ENCODE results near the gene SLC25A30. TPM values are rescaled to one million over a fixed set of nuclear protein-coding genes. Genes with fewer than 3 reads are reported as not detected.
"Not testable (repeated sequence)": the region's sequence is repeated elsewhere in the genome, so short reads cannot be mapped to it uniquely, and the experiment has no call there.

SLC25A30 gene
- total and polyA plus RNA-seq, 2 donors: 9.0 to 11.9 TPM

- H3K36me3 ChIP-seq (ENCODE audit: insufficient read depth): no peaks in the 10 kb centered on the region
- no peak overlapping the region for H3K4me3 ChIP-seq (ENCODE audit: low read depth, low read length)
- no peaks in the 10 kb centered on the region for H3K4me1 ChIP-seq (ENCODE audit: insufficient read depth)
- whole genome bisulfite sequencing: 74% methylated on average over 3 of the region's 3 CpGs
- H3K27ac ChIP-seq (ENCODE audit: low read depth): no peak overlapping the region
- no peak for DNase-seq (ENCODE audit: extremely low spot score)
Measured at GRCh38 chr13:45439781-45440462, 21.7 kb upstream of the SLC25A30 start.

- no peak for DNase-seq (ENCODE audit: extremely low spot score)
- Histone ChIP-seq H3K4me1 (ENCODE audit: insufficient read depth) (no peaks in the 10 kb centered on the region), H3K36me3 (ENCODE audit: insufficient read depth) (no peaks in the 10 kb centered on the region), H3K27ac (ENCODE audit: low read depth) (no peak overlapping the region), H3K4me3 (ENCODE audit: low read depth, low read length) (no peak overlapping the region)
- 91% methylated on average over 4 of the region's 4 CpGs for WGBS
Measured at GRCh38 chr13:45439008-45439407, 20.8 kb upstream of the SLC25A30 start.

GRCh38 chr13:45437947-45438346, 19.8 kb upstream of the SLC25A30 start:
- H3K4me3 ChIP-seq (ENCODE audit: low read depth, low read length): no peak overlapping the region
- 80% methylated on average over 4 of the region's 4 CpGs for WGBS
- DNase-seq (ENCODE audit: extremely low spot score): no peak

GRCh38 chr13:45436953-45437352, 18.8 kb upstream of the SLC25A30 start:
- Histone ChIP-seq H3K27ac (ENCODE audit: low read depth) (no peak overlapping the region), H3K36me3 (ENCODE audit: insufficient read depth) (no peaks in the 10 kb centered on the region), H3K4me3 (ENCODE audit: low read depth, low read length) (no peak overlapping the region), H3K4me1 (ENCODE audit: insufficient read depth) (no peaks in the 10 kb centered on the region)
- 92% methylated on average over 4 of the region's 4 CpGs for WGBS
- no peak for DNase-seq (ENCODE audit: extremely low spot score)

More at GRCh38 chr13:45437947-45438346, 19.8 kb upstream of the SLC25A30 start:
- no peaks in the 10 kb centered on the region for H3K4me1 ChIP-seq (ENCODE audit: insufficient read depth)
- H3K36me3 ChIP-seq (ENCODE audit: insufficient read depth): no peaks in the 10 kb centered on the region
- no peak overlapping the region for H3K27ac ChIP-seq (ENCODE audit: low read depth)

- Histone ChIP-seq H3K27ac (ENCODE audit: low read depth) (no peak overlapping the region), H3K4me3 (ENCODE audit: low read depth, low read length) (no peak overlapping the region), H3K36me3 (ENCODE audit: insufficient read depth) (no peaks in the 10 kb centered on the region), H3K4me1 (ENCODE audit: insufficient read depth) (no peaks in the 10 kb centered on the region)
- 89% methylated on average over 9 of the region's 9 CpGs for WGBS
- no peak for DNase-seq (ENCODE audit: extremely low spot score)
Measured at GRCh38 chr13:45436332-45436731, 18.2 kb upstream of the SLC25A30 start.

DNA sequence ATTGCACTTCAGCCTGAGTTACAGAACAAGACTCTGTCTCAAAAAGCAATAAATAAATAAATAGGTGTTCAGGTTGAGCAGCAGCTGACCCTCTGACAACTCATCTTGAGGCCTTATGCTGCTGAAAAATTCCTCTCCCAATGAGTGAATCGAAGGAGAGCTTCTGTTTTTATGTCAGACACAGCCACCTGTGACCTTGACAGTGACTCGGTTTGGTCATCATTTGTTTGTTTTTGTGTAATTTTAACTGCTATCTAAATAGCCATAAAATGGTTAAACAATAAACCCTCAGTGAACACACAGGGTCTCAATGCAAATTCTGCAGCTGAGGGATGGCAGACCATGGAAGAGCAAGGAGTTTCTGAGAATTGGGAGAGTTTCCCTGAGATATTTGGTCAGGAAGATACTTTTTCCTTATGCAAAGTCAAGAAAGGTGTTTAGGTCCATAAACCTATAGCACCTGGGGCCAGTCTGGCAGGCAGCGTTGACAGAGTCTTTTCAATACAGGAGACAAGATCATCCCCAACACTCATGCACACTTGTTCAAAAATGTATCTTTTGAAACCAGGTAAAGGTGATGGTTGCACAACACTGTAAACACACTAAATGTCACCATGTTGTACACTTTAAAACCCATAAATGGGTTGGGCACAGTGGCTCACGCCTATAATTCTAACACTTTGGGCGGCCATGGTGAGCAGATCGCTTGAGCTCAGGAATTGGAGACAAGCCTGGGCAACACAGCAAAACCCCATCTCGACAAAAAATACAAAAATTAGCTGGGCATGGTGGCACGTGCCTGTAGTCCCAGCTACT, 16.6 kb upstream of the SLC25A30 start:
- H3K27ac ChIP-seq (ENCODE audit: low read depth): no peak overlapping the region
- WGBS: 80% methylated on average over 8 of the region's 8 CpGs
- no peak for DNase-seq (ENCODE audit: extremely low spot score)
- no peaks in the 10 kb centered on the region for H3K36me3 ChIP-seq (ENCODE audit: insufficient read depth)
- no peaks in the 10 kb centered on the region for H3K4me1 ChIP-seq (ENCODE audit: insufficient read depth)
- no peak overlapping the region for H3K4me3 ChIP-seq (ENCODE audit: low read depth, low read length)

GRCh38 chr13:45433381-45433790, 15.2 kb upstream of the SLC25A30 start:
- no peaks in the 10 kb centered on the region for H3K4me1 ChIP-seq (ENCODE audit: insufficient read depth)
- no peak overlapping the region for H3K27ac ChIP-seq (ENCODE audit: low read depth)
- whole genome bisulfite sequencing: 63% methylated on average over 5 of the region's 5 CpGs
- H3K4me3 ChIP-seq (ENCODE audit: low read depth, low read length): no peak overlapping the region
- DNase-seq (ENCODE audit: extremely low spot score): no peak
- H3K36me3 ChIP-seq (ENCODE audit: insufficient read depth): no peaks in the 10 kb centered on the region

- no peak overlapping the region for H3K27ac ChIP-seq (ENCODE audit: low read depth)
- 88% methylated on average over 6 of the region's 6 CpGs for WGBS
- no peaks in the 10 kb centered on the region for H3K4me1 ChIP-seq (ENCODE audit: insufficient read depth)
- no peaks in the 10 kb centered on the region for H3K36me3 ChIP-seq (ENCODE audit: insufficient read depth)
- no peak for DNase-seq (ENCODE audit: extremely low spot score)
- no peak overlapping the region for H3K4me3 ChIP-seq (ENCODE audit: low read depth, low read length)
Measured at GRCh38 chr13:45432737-45433380, 14.7 kb upstream of the SLC25A30 start.

- H3K27ac ChIP-seq (ENCODE audit: low read depth); H3K4me3 ChIP-seq (ENCODE audit: low read depth, low read length); H3K36me3 ChIP-seq (ENCODE audit: insufficient read depth); DNase-seq (ENCODE audit: extremely low spot score); H3K4me1 ChIP-seq (ENCODE audit: insufficient read depth): not testable (repeated sequence)
- WGBS: 80% methylated on average over 16 of the region's 16 CpGs
Measured at GRCh38 chr13:45426056-45426841, 8.1 kb upstream of the SLC25A30 start.

DNA sequence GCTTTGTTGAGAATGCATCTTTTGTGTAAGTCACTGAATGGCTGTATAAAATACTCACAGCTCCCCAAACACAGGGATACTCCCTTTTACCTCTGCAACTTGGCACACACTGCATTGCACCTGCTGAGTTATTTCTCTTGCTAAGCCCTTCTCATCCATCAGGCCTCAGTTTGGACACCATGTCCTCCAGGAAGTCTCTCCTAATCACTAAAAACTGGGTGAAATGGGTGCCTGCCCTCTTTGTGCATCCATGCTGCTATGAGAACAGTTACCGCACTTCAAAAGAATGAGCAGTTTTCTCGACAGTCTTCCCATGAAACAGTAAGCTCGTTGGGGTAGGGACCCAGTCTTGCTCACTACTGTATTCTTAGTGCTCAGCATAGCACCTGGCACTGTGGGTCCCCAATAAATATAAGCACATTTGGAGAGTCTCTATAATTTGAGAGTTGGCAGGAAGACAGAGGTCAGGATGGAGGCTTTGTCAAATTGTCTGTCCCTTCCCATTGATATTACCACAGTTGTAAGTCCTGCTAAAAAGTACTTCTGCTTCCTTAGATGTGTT, 4.6 kb upstream of the SLC25A30 start:
- no peaks in the 10 kb centered on the region for H3K36me3 ChIP-seq (ENCODE audit: insufficient read depth)
- no peak overlapping the region for H3K4me3 ChIP-seq (ENCODE audit: low read depth, low read length)
- H3K27ac ChIP-seq (ENCODE audit: low read depth): no peak overlapping the region
- DNase-seq (ENCODE audit: extremely low spot score): no peak
- 69% methylated on average over 3 of the region's 3 CpGs for WGBS
- H3K4me1 ChIP-seq (ENCODE audit: insufficient read depth): no peaks in the 10 kb centered on the region

- Histone ChIP-seq H3K36me3 (ENCODE audit: insufficient read depth) (no peaks in the 10 kb centered on the region), H3K4me3 (ENCODE audit: low read depth, low read length) (no peak overlapping the region), H3K27ac (ENCODE audit: low read depth) (no peak overlapping the region), H3K4me1 (ENCODE audit: insufficient read depth) (no peaks in the 10 kb centered on the region)
- WGBS: 86% methylated on average over 1 of the region's 1 CpG
- no peak for DNase-seq (ENCODE audit: extremely low spot score)
Measured at GRCh38 chr13:45419945-45420344, 1.8 kb upstream of the SLC25A30 start.

DNA sequence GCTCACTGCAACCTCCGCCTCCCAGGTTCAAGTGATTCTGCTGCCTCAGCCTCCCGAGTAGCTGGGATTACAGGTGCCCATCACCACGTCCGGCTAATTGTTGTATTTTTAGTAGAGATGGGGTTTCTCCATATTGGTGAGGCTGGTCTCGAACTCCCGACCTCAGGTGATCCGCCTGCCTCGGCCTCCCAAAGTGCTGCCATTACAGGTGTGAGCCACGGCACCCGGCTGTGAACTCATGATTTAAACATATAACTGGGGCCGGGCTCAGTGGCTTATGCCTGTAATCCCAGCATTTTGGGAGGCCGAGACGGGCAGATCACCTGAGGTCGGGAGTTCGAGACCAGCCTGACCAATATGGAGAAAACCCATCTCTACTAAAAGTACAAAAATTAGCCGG, 1.2 kb upstream of the SLC25A30 start:
- H3K27ac ChIP-seq (ENCODE audit: low read depth); H3K4me1 ChIP-seq (ENCODE audit: insufficient read depth); DNase-seq (ENCODE audit: extremely low spot score); H3K36me3 ChIP-seq (ENCODE audit: insufficient read depth); H3K4me3 ChIP-seq (ENCODE audit: low read depth, low read length): not testable (repeated sequence)
- WGBS: 97% methylated on average over 16 of the region's 16 CpGs

DNA sequence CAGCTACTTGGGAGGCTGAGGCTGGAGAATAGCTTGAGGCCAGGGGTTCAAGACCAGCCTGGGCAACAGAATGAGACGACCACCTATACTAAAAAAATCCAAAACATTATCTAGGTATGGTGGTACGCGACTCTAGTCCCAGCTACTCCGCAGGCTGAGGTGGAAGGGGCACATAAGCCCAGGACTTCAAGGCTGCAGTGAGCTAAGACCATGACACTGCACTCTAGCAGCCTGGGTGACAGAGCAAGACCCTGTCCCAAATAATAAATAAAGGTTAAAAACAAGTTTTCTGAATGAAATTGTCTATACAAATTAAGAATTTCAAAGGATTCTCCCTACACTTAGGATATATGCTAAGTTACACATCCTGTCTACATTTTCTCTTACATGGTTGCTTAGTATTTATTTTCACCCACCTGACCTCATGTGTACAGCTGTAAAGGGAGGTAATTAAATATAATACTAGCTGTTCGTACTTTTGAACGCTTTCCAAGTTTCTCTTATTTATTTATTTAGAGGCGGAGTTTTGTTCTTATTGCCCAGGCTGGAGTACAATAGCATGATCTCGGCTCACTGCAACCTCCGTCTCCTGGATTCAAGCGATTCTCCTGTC, 1.6 kb downstream of the SLC25A30 start:
- Histone ChIP-seq H3K27ac (ENCODE audit: low read depth) (peak overlapping the region; percentile 68), H3K4me1 (ENCODE audit: insufficient read depth) (no peaks in the 10 kb centered on the region), H3K36me3 (ENCODE audit: insufficient read depth) (no peaks in the 10 kb centered on the region), H3K4me3 (ENCODE audit: low read depth, low read length) (peak overlapping the region; percentile 57)
- WGBS: 63% methylated on average over 10 of the region's 10 CpGs
- DNase-seq (ENCODE audit: extremely low spot score): no peak
